ENCODE data around the gene BMP8B. TPM values are rescaled to one million over a fixed set of nuclear protein-coding genes. Genes with fewer than 3 reads are reported as not detected.
"Not testable (repeated sequence)": the region's sequence is repeated elsewhere in the genome, so short reads cannot be mapped to it uniquely, and the experiment has no call there.

Gene BMP8B
- total and polyA plus RNA-seq, 8 donors: 0.14 to 5.2 (median 0.68) TPM; not detected in 1

DNA sequence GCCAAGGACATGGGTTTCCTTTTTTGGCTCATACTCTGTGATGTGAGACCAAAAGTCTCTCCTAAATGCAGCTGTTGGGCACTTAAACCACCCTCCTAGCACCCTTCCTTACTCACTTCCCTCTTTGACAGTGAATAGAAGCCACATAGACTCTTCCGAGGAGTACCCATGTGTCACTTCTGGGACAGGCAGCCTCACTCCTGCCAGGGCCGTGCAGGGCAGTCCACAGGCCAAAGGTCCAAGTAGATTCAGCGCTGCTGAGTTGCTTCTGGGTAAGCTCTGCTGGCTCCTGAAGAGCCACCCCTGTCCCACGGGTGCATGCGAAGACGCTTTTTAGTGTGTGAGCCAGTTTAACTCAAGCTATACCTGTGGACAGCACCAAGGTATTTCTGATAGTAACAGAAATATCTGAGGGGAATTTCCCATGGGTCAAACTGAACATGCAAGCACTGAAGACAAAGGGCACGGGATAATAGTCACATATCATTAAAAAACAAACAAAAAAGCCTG is 36.8 kb upstream of the BMP8B start:
- WGBS, 5 donors: 63 to 77% (median 66%) methylated on average over 7 of the region's 7 CpGs
- Histone ChIP-seq H3K27ac (no peak overlapping the region), H3K36me3 (no peaks in the 10 kb centered on the region), H3K4me3 (no peak overlapping the region), H3K27me3 (peaks cover 0 to 4% (median 0%) of the 10 kb centered on the region in 3 donors), H3K9me3 (no peaks in the 10 kb centered on the region), H3K4me1 (peaks cover 5 to 20% (median 11%) of the 10 kb centered on the region in 4 donors)
- intact Hi-C loops (cut with DNase I; ENCODE audit: low total_unique reads): no loop called here
- no peak for TF ChIP-seq POLR2A (IDR thresholded peaks at IDR 0.05)
- TF ChIP-seq, protein P1, sequence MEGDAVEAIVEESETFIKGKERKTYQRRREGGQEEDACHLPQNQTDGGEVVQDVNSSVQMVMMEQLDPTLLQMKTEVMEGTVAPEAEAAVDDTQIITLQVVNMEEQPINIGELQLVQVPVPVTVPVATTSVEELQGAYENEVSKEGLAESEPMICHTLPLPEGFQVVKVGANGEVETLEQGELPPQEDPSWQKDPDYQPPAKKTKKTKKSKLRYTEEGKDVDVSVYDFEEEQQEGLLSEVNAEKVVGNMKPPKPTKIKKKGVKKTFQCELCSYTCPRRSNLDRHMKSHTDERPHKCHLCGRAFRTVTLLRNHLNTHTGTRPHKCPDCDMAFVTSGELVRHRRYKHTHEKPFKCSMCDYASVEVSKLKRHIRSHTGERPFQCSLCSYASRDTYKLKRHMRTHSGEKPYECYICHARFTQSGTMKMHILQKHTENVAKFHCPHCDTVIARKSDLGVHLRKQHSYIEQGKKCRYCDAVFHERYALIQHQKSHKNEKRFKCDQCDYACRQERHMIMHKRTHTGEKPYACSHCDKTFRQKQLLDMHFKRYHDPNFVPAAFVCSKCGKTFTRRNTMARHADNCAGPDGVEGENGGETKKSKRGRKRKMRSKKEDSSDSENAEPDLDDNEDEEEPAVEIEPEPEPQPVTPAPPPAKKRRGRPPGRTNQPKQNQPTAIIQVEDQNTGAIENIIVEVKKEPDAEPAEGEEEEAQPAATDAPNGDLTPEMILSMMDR (IDR thresholded peaks at IDR 0.05): no peak
- TF ChIP-seq EP300 (IDR thresholded peaks at IDR 0.05): no peak
- TF ChIP-seq POLR2AphosphoS5 (IDR thresholded peaks at IDR 0.05): no peak
- DNase-seq: no peak

DNA sequence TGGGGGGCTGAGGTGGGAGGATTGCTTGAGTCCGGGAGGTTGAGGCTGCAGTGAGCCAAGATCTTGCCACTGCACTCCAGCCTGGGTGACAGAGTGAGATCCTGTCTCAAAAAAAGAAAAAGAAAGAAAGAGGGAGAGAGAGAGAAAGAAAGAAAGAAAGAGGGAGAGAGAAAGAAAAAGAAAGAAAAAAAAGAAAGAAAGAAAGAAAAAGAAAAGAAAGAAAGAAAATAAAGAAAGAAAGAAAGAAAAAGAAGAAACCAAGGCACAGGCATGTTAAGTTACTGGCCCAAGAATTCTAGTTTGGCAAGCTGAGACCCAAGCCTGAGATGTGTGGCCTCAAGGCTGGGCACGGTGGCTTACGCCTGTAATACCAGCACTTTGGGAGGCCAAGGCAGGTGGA is 34.8 kb upstream of the BMP8B start:
- Histone ChIP-seq H3K27me3 (peaks cover 0 to 19% (median 0%) of the 10 kb centered on the region in 3 donors), H3K4me1 (peaks cover 5 to 34% (median 25%) of the 10 kb centered on the region in 4 donors)
- DNase-seq; H3K9me3 ChIP-seq; H3K36me3 ChIP-seq; H3K27ac ChIP-seq; H3K4me3 ChIP-seq; intact Hi-C loops (cut with DNase I; ENCODE audit: low total_unique reads): not testable (repeated sequence)
- 90 to 99% (median 95%) methylated on average over 3 of the region's 3 CpGs for WGBS, 5 donors

DNA sequence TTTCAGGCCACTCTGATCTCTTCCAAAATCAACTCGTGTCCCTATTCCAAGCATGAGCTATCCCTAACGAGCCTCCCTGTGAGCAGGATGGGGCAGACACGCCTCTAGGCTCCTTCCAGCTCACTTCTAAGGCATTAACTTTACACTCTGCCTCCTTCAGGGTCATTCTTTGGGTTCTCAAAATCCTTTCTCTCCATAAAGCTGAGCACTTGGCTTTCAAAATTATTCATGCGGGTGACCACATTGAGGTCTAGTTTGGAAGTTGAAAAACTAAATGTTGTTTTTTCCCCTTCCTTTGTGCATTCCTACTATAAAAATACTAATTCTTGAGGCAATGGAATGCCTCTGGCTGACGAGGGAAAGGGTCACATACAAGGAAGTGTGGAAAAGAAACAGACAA is 33.5 kb upstream of the BMP8B start:
- no peak for DNase-seq
- H3K36me3 ChIP-seq: no peaks in the 10 kb centered on the region
- TF ChIP-seq, protein P1 (IDR thresholded peaks at IDR 0.05): no peak
- TF ChIP-seq EP300 (IDR thresholded peaks at IDR 0.05): no peak
- TF ChIP-seq POLR2A (IDR thresholded peaks at IDR 0.05): no peak
- TF ChIP-seq POLR2AphosphoS5 (IDR thresholded peaks at IDR 0.05): no peak
- intact Hi-C loops (cut with DNase I; ENCODE audit: low total_unique reads): no loop called here
- H3K9me3 ChIP-seq: no peaks in the 10 kb centered on the region
- H3K27me3 ChIP-seq: peaks cover 0 to 30% (median 0%) of the 10 kb centered on the region in 3 donors
- no peak overlapping the region for H3K27ac ChIP-seq
- H3K4me3 ChIP-seq: no peak overlapping the region
- WGBS, 5 donors: 73 to 84% (median 78%) methylated on average over 5 of the region's 5 CpGs
- peaks cover 9 to 45% (median 33%) of the 10 kb centered on the region in 4 donors for H3K4me1 ChIP-seq

DNA sequence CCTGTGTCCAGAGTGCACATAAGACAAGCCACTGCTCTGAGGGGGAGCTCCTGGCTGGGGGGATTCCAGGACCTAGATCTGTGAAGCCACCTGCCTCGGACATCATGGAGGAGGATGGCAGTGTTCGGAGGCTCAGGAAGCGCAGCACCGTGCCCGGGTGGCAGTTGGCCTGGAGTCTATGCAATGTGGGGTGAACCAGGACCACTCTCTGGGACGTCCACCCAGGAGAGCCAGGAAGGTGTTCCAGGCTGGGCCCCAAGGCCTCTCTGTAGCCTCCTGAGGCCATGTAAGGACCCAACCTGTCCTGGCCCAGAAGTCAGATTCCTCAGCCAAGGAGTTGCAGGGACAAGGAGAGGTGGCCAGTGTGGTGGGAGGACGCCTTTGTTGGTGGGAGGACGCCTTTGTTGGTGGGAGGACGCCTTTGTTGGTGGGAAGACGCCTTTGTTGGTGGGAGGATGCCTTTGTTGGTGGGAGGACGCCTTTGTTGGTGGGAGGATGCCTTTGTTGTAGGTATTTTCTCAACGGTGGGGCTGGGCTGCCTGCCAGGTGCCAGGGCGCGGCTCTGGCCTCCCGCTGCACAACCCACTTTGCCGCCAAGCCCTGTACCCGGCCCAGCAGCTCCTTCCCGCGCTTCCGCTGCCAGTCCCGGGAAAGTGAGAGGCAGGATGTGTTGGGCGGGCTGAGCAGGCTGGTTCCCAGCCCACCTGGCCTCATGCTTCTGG is 30.6 kb upstream of the BMP8B start:
- TF ChIP-seq, protein P1 (IDR thresholded peaks at IDR 0.05): no peak
- no peak for TF ChIP-seq POLR2A (IDR thresholded peaks at IDR 0.05)
- DNase-seq: peak; percentile 41 to 56
- no peaks in the 10 kb centered on the region for H3K9me3 ChIP-seq
- intact Hi-C loops (cut with DNase I; ENCODE audit: low total_unique reads): loop anchor here (5.0 kb wide), 1 partner anchor 83 kb away; the partner anchor contains the start of gene MYCL
- H3K27ac ChIP-seq: peak overlapping the region; percentile 54 to 69 (median 61)
- no peaks in the 10 kb centered on the region for H3K36me3 ChIP-seq
- H3K4me1 ChIP-seq: peaks cover 5 to 40% (median 21%) of the 10 kb centered on the region in 4 donors
- H3K4me3 ChIP-seq: no peak overlapping the region
- peaks cover 0 to 39% (median 0%) of the 10 kb centered on the region in 3 donors for H3K27me3 ChIP-seq
- WGBS, 5 donors: 57 to 69% (median 63%) methylated on average over 19 to 22 of the region's 22 CpGs

DNA sequence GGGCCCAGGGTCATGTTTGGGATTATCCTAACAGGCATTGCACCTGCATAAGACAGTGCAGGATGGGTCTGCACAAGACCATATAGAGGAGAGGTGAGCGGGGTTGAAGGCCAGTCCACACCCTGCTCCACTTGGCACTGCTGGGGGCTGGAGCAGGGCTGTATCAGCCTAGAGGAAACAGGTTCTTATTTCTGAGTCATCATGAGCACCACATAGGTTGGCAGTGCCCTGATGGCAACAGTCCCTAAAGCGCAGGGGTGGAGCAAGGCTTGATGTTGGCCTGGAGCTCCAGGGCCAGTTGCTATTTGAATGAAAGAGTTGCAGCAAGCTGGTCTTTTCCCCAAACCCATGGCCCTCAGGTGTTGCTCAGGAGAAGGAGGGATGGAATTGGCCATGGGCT is 29.8 kb upstream of the BMP8B start:
- intact Hi-C loops (cut with DNase I; ENCODE audit: low total_unique reads): loop anchor here (5.0 kb wide), 1 partner anchor 84 kb away; the partner anchor contains the start of gene MYCL
- TF ChIP-seq POLR2A (IDR thresholded peaks at IDR 0.05) (no peak), POLR2AphosphoS5 (IDR thresholded peaks at IDR 0.05) (peak in 2 of 3 donors; percentile 49 to 70)
- Histone ChIP-seq H3K27ac (peak overlapping the region; percentile 54 to 69 (median 61)), H3K9me3 (no peaks in the 10 kb centered on the region), H3K27me3 (peaks cover 0 to 39% (median 0%) of the 10 kb centered on the region in 3 donors), H3K4me3 (no peak overlapping the region), H3K36me3 (no peaks in the 10 kb centered on the region), H3K4me1 (peaks cover 5 to 40% (median 21%) of the 10 kb centered on the region in 4 donors)
- WGBS, 5 donors: 41 to 65% (median 50%) methylated on average over 2 of the region's 2 CpGs
- DNase-seq: peak; percentile 47 to 88
